Endothelial cell of umbilical vein (primary cell): Measurements from ENCODE around the gene ADCYAP1. TPM values are rescaled to one million over a fixed set of nuclear protein-coding genes. Genes with fewer than 3 reads are reported as not detected.

Experiments used
- BruUV-seq: library from RNA; stranded (reverse); fragments of 400-500 nt; replicated peaks from 2 replicates; lab custom pipeline; 2021; lab: Mats Ljungman, UMichigan
- CTCF ChIA-PET: fragments of 300-600, 350-600 bp; sonication (Branson Sonifier 250); formaldehyde crosslinking; loops from one replicate; lab custom pipeline; 2021; ENCODE audit warnings: antibody characterized with exemption, inconsistent platforms; lab: Charles Lee
- POLR2A ChIA-PET: fragments of 300-600, 350-600 bp; sonication (Branson Sonifier 250); formaldehyde crosslinking; loops from one replicate; lab custom pipeline; 2021; ENCODE audit warnings: antibody characterized with exemption, inconsistent platforms; lab: Charles Lee
- DNase-seq: peaks from one replicate; pipeline ENCODE4 v3.0.0-alpha.2; 2011; ENCODE audit warnings: low read depth, low spot score
- FAIRE-seq: peaks from 2 replicates; lab custom pipeline; 2011; peaks lifted over from hg19 to GRCh38; lab: Jason Lieb, UNC
- H2AFZ ChIP-seq: 2 replicates; pipeline ENCODE4 v1.6.0; 2012; ENCODE audit warnings: low read depth, low read length, control low read depth, inconsistent platforms
- H3K27ac ChIP-seq: 2 replicates; pipeline ENCODE4 v1.5.1; 2011; ENCODE audit warnings: low read depth, mild to moderate bottlenecking, control low read depth, low read length, moderate library complexity; ENCODE audit not compliant: insufficient read depth
- H3K27me3 ChIP-seq, 2 experiments: 2 replicates each; pipeline versions ENCODE4 v1.6.0 to v1.6.1; 2011; ENCODE audit warnings: low read length in 2 of 2, mixed read lengths in 1 of 2; ENCODE audit not compliant: control insufficient read depth in 2 of 2, insufficient read depth in 2 of 2
- H3K36me3 ChIP-seq, 2 experiments: 2 replicates in 1 of 2; 3 replicates in 1 of 2; pipeline ENCODE4 v1.5.1; 2011; ENCODE audit warnings: low read length in 2 of 2, mild to moderate bottlenecking in 1 of 2, moderate library complexity in 1 of 2; ENCODE audit not compliant: control insufficient read depth in 2 of 2, insufficient read depth in 2 of 2; ENCODE audit errors: extremely low read depth in 1 of 2
- H3K4me1 ChIP-seq: 3 replicates; pipeline ENCODE4 v1.5.1; 2011; ENCODE audit warnings: mild to moderate bottlenecking, low read length; ENCODE audit not compliant: control insufficient read depth, insufficient read depth; ENCODE audit errors: extremely low read depth
- H3K4me2 ChIP-seq: 2 replicates; pipeline ENCODE4 v1.6.1; 2011; ENCODE audit warnings: low read length, control low read depth, mixed read lengths; ENCODE audit not compliant: insufficient read depth
- H3K4me3 ChIP-seq, 3 experiments: fragments of 200-600 bp in 1 of 3; sonication (generic), shearing (Covaris generic) in 1 of 3; replicated peaks in 1 of 3; 2 replicates each; pipeline ENCODE4 v1.5.1; 2011 to 2016; ENCODE audit warnings: control low read depth in 3 of 3, low read length in 3 of 3, mild to moderate bottlenecking in 2 of 3, inconsistent platforms in 1 of 3, low read depth in 1 of 3, moderate library complexity in 1 of 3; ENCODE audit not compliant: insufficient read depth in 1 of 3
- H3K79me2 ChIP-seq: 2 replicates; pipeline ENCODE4 v1.6.0; 2012; ENCODE audit warnings: low read length, inconsistent platforms; ENCODE audit not compliant: control insufficient read depth, insufficient read depth
- H3K9ac ChIP-seq: replicated peaks from 2 replicates; pipeline ENCODE3; 2011; ENCODE audit warnings: low read length, control low read depth; ENCODE audit not compliant: insufficient read depth; ENCODE audit errors: extremely low read depth
- H3K9me1 ChIP-seq: replicated peaks from 3 replicates; pipeline ENCODE4 v1.6.0; 2011; ENCODE audit warnings: mild to moderate bottlenecking, low read length; ENCODE audit not compliant: control insufficient read depth, insufficient read depth; ENCODE audit errors: extremely low read depth
- H3K9me3 ChIP-seq: replicated peaks from 2 replicates; pipeline ENCODE4 v1.5.1; 2012; ENCODE audit warnings: low read length, inconsistent platforms; ENCODE audit not compliant: control insufficient read depth, insufficient read depth
- H4K20me1 ChIP-seq: replicated peaks from 2 replicates; pipeline ENCODE3; 2011; ENCODE audit warnings: mild to moderate bottlenecking, low read length; ENCODE audit not compliant: control insufficient read depth, insufficient read depth; ENCODE audit errors: extremely low read depth
- EZH2 ChIP-seq: IDR thresholded peaks from 2 replicates; pipeline ENCODE4 v1.6.1; 2012; ENCODE audit warnings: borderline replicate concordance, low read depth, mild to moderate bottlenecking, moderate library complexity, low read length, inconsistent platforms; ENCODE audit not compliant: severe bottlenecking
- FOS ChIP-seq: IDR thresholded peaks from 2 replicates; pipeline ENCODE4 v1.6.1; 2011; ENCODE audit warnings: mild to moderate bottlenecking, low read length, moderate library complexity, borderline replicate concordance; ENCODE audit not compliant: insufficient read depth
- GATA2 ChIP-seq: IDR thresholded peaks from 2 replicates; pipeline ENCODE4 v1.7.0; 2011; ENCODE audit warnings: low read depth, mild to moderate bottlenecking, moderate library complexity, mixed read lengths, low read length; ENCODE audit not compliant: insufficient read length, insufficient read depth
- JUN ChIP-seq: IDR thresholded peaks from 2 replicates; pipeline ENCODE4 v1.6.1; 2011; ENCODE audit warnings: borderline replicate concordance, low read depth; ENCODE audit not compliant: insufficient read length, insufficient read depth
- MYC ChIP-seq: IDR thresholded peaks from one replicate; pipeline ENCODE4 v1.6.1; 2011; ENCODE audit warnings: mild to moderate bottlenecking, low read depth, low read length
- POLR2A ChIP-seq: IDR thresholded peaks from 2 replicates; pipeline ENCODE4 v1.6.1; 2012; ENCODE audit warnings: low read depth, mild to moderate bottlenecking, control low read depth, low read length
- POLR2AphosphoS5 ChIP-seq: IDR thresholded peaks from 2 replicates; pipeline ENCODE4 v1.6.1; 2012; ENCODE audit warnings: low read depth, mild to moderate bottlenecking, control low read depth, low read length, moderate library complexity; ENCODE audit not compliant: insufficient read depth
- dilution Hi-C: fragments of 300-500 bp; cut with MboI; formaldehyde crosslinking; loops from one replicate; pipeline ENCODE4 v1.15.0; 2019; ENCODE audit warnings: low sequenced_read_pairs; ENCODE audit not compliant: extremely low pct_ligation_motif_present
- intact Hi-C: fragments of 100-400 bp; cut with micrococcal nuclease; formaldehyde crosslinking; loops from one replicate; pipeline ENCODE4 v1.10.0; 2022
- polyA plus RNA-seq, 4 experiments: library from polyadenylated mRNA; depleted of rRNA in 3 of 4; stranded (reverse) in 3 of 4; unstranded in 1 of 4; fragments of >200 nt; gene quantifications; 2 replicates each; pipeline versions ENCODE4 v1.2.1 to v1.2.3, GENCODE V29; 2011 to 2012; ENCODE audit warnings: missing spikeins in 1 of 4
- total RNA-seq: library from RNA; stranded (reverse); gene quantifications from 2 replicates; pipeline ENCODE4 v1.2.3, GENCODE V29; 2021
- TF ChIP-seq, protein P1 (sequence below): IDR thresholded peaks from 2 replicates; pipeline ENCODE4 v1.6.1; 2011; ENCODE audit not compliant: insufficient read depth, insufficient read length
- TF ChIP-seq, protein P2 (sequence below), 2 donors: IDR thresholded peaks; 1 replicate in 1 of 2; 2 replicates in 1 of 2; pipeline ENCODE4 v1.5.1; 2011; ENCODE audit warnings: low read length in 2 of 2, mild to moderate bottlenecking in 2 of 2, moderate library complexity in 2 of 2, control low read depth in 1 of 2, inconsistent platforms in 1 of 2, low read depth in 1 of 2; ENCODE audit not compliant: insufficient read depth in 1 of 2; ENCODE audit errors: extremely low read depth in 1 of 2

The ADCYAP1 gene
- total and polyA plus RNA-seq, 2 donors (not counting 3 experiments of a cell fraction or from before 2014, with no cell fraction given), result not detected

DNA sequence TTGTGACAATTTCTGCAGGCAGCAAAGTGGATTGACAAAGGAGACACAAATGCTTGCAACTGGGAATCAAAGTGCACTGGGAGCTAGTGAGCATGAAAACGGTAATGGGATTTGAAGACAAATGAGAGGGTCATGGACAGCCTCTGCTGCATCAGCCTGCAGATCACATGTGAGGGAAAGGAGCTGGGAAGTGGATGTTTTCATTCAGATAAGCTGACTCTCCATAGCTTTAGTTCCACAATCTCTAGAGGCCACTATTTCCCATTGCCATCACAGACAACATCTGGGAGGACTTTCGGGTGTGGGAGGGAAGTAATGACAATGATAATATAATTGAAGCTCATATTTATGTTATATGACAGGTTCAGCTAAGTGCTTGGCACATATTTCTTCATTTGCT is 28.4 kb downstream of the ADCYAP1 start:
- Histone ChIP-seq H3K9me1 (no peaks in the 10 kb centered on the region), H2AFZ (no peak overlapping the region), H3K9ac (no peak overlapping the region), H3K27ac (no peak overlapping the region), H3K9me3 (no peaks in the 10 kb centered on the region), H3K4me3 (no peak overlapping the region), H3K4me1 (no peaks in the 10 kb centered on the region), H3K27me3 (no peaks in the 10 kb centered on the region), H3K4me2 (no peak overlapping the region), H3K36me3 (no peaks in the 10 kb centered on the region), H4K20me1 (no peaks in the 10 kb centered on the region), H3K79me2 (no peaks in the 10 kb centered on the region)
- DNase-seq (no peak), FAIRE-seq (no peak)
- dilution Hi-C loops (no loop called here), intact Hi-C loops (no loop called here)
- CTCF ChIA-PET, result interaction anchor here (1.5 kb wide), 1 partner anchor 28 kb away, joined by 8 read pairs; no protein-coding TSS in a partner anchor
- no TSS peak for BruUV-seq
- TF ChIP-seq POLR2AphosphoS5, result no peak
- no peak for TF ChIP-seq FOS
- TF ChIP-seq, protein P1, sequence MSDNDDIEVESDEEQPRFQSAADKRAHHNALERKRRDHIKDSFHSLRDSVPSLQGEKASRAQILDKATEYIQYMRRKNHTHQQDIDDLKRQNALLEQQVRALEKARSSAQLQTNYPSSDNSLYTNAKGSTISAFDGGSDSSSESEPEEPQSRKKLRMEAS, result no peak
- TF ChIP-seq EZH2, result no peak
- TF ChIP-seq, protein P2, sequence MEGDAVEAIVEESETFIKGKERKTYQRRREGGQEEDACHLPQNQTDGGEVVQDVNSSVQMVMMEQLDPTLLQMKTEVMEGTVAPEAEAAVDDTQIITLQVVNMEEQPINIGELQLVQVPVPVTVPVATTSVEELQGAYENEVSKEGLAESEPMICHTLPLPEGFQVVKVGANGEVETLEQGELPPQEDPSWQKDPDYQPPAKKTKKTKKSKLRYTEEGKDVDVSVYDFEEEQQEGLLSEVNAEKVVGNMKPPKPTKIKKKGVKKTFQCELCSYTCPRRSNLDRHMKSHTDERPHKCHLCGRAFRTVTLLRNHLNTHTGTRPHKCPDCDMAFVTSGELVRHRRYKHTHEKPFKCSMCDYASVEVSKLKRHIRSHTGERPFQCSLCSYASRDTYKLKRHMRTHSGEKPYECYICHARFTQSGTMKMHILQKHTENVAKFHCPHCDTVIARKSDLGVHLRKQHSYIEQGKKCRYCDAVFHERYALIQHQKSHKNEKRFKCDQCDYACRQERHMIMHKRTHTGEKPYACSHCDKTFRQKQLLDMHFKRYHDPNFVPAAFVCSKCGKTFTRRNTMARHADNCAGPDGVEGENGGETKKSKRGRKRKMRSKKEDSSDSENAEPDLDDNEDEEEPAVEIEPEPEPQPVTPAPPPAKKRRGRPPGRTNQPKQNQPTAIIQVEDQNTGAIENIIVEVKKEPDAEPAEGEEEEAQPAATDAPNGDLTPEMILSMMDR (IDR thresholded peaks at IDR 0.05; ENCODE audit: extremely low read depth in 1 of 2, insufficient read depth in 1 of 2, low read depth in 1 of 2, low read length in 2 of 2), result no peak
- no peak for TF ChIP-seq JUN
- no peak for TF ChIP-seq GATA2
- no peak for TF ChIP-seq POLR2A
- TF ChIP-seq MYC, result no peak
- POLR2A ChIA-PET, result no interaction called here
